Activated naive CD4-positive, alpha-beta T cell (primary cell): ENCODE results near the gene RBPMS2.

Experiments
- DNase-seq, 4 experiments: peaks; one replicate each; lab custom pipeline; 2025; lab: John Stamatoyannopoulos, UW

Gene RBPMS2

GRCh38 chr15:64691896-64692565, 83.4 kb downstream of the RBPMS2 start:
- DNase-seq = no peak

- no peak for DNase-seq
Measured at GRCh38 chr15:64690578-64691296, 84.7 kb downstream of the RBPMS2 start.

GRCh38 chr15:64690008-64690407, 85.4 kb downstream of the RBPMS2 start:
- no peak for DNase-seq
